H1 (cell line): ENCODE measurements around the gene OR10V1. TPM values are rescaled to one million over a fixed set of nuclear protein-coding genes. Genes with fewer than 3 reads are reported as not detected.

Experiments
- MAFK ChIP-seq: IDR thresholded peaks from 2 replicates; pipeline ENCODE4 v1.6.1; 2012; ENCODE audit warnings: low read depth, mild to moderate bottlenecking, improper control_type of control experiment, low read length
- SIN3A ChIP-seq, 2 experiments: IDR thresholded peaks in 1 of 2; conservative IDR thresholded peaks in 1 of 2; 2 replicates each; pipeline ENCODE4 v1.6.1; 2011 to 2012; ENCODE audit warnings: low read length in 2 of 2, improper control_type of control experiment in 1 of 2, low read depth in 1 of 2, mild to moderate bottlenecking in 1 of 2
- SP1 ChIP-seq: IDR thresholded peaks from 2 replicates; pipeline ENCODE4 v1.6.1; 2011; ENCODE audit warnings: low read depth, low read length
- polyA plus RNA-seq, 7 experiments: library from polyadenylated mRNA; depleted of rRNA in 3 of 7; stranded (reverse) in 5 of 7; unstranded in 2 of 7; fragments of >200 nt in 5 of 7; fragments of 200-250 nt in 2 of 7; gene quantifications; 1 replicate in 5 of 7; 2 replicates in 1 of 7; 4 replicates in 1 of 7; pipeline versions ENCODE4 v1.2.1 to v1.2.3, GENCODE V29; 2011 to 2013; ENCODE audit warnings: missing spikeins in 2 of 7, mixed read lengths in 2 of 7
- total RNA-seq: library from RNA; stranded (reverse); fragmentation: NEBNext Ultra II Directional; extraction: Animal tissue kit (Norgen Biotek cat#: 25700); gene quantifications from 2 replicates; pipeline ENCODE4 v1.2.1, GENCODE V29; 2021

The OR10V1 gene
- total and polyA plus RNA-seq, 2 of the 8 experiments (the other 6 are each of a cell fraction or from before 2014, with no cell fraction given) = not detected

DNA sequence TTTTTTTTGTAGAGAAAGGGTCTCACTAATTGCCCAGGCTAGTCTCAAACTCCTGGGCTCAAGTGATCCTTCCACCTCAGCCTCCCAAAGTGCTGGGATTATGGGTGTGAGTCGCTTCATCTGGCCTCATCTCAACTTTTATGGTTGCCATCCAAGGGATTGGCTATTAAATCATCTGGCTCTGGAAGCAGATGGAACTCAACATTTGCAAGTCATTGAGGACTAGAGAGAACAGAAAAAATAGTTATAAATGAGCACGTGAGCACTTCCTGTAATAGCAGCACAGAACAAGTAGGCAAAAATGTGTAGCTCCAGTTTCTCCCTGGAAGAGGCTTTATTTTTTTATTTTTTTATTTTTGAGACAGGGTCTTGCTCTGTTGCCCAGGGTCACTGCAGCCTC, 22.5 kb downstream of the OR10V1 start (continued):
- TF ChIP-seq SIN3A (conservative IDR thresholded peaks at IDR 0.05 in 1 of 2, IDR thresholded peaks at IDR 0.05 in 1 of 2; ENCODE audit: low read depth in 1 of 2, low read length in 2 of 2) = no peak
- TF ChIP-seq SP1 = no peak
- TF ChIP-seq MAFK = no peak
